Endothelial cell of umbilical vein (primary cell): ENCODE results near the gene MFNG. TPM values are rescaled to one million over a fixed set of nuclear protein-coding genes. Genes with fewer than 3 reads are reported as not detected.

Experiments
- BruUV-seq: library from RNA; stranded (reverse); fragments of 400-500 nt; replicated peaks from 2 replicates; lab custom pipeline; 2021; lab: Mats Ljungman, UMichigan
- CTCF ChIA-PET: fragments of 300-600, 350-600 bp; sonication (Branson Sonifier 250); formaldehyde crosslinking; loops from one replicate; lab custom pipeline; 2021; ENCODE audit warnings: antibody characterized with exemption, inconsistent platforms; lab: Charles Lee
- POLR2A ChIA-PET: fragments of 300-600, 350-600 bp; sonication (Branson Sonifier 250); formaldehyde crosslinking; loops from one replicate; lab custom pipeline; 2021; ENCODE audit warnings: antibody characterized with exemption, inconsistent platforms; lab: Charles Lee
- DNase-seq: peaks from one replicate; pipeline ENCODE4 v3.0.0-alpha.2; 2011; ENCODE audit warnings: low read depth, low spot score
- FAIRE-seq: peaks from 2 replicates; lab custom pipeline; 2011; peaks lifted over from hg19 to GRCh38; lab: Jason Lieb, UNC
- H2AFZ ChIP-seq: 2 replicates; pipeline ENCODE4 v1.6.0; 2012; ENCODE audit warnings: low read depth, low read length, control low read depth, inconsistent platforms
- H3K27ac ChIP-seq: 2 replicates; pipeline ENCODE4 v1.5.1; 2011; ENCODE audit warnings: low read depth, mild to moderate bottlenecking, control low read depth, low read length, moderate library complexity; ENCODE audit not compliant: insufficient read depth
- H3K27me3 ChIP-seq, 2 experiments: 2 replicates each; pipeline versions ENCODE4 v1.6.0 to v1.6.1; 2011; ENCODE audit warnings: low read length in 2 of 2, mixed read lengths in 1 of 2; ENCODE audit not compliant: control insufficient read depth in 2 of 2, insufficient read depth in 2 of 2
- H3K36me3 ChIP-seq, 2 experiments: 2 replicates in 1 of 2; 3 replicates in 1 of 2; pipeline ENCODE4 v1.5.1; 2011; ENCODE audit warnings: low read length in 2 of 2, mild to moderate bottlenecking in 1 of 2, moderate library complexity in 1 of 2; ENCODE audit not compliant: control insufficient read depth in 2 of 2, insufficient read depth in 2 of 2; ENCODE audit errors: extremely low read depth in 1 of 2
- H3K4me1 ChIP-seq: 3 replicates; pipeline ENCODE4 v1.5.1; 2011; ENCODE audit warnings: mild to moderate bottlenecking, low read length; ENCODE audit not compliant: control insufficient read depth, insufficient read depth; ENCODE audit errors: extremely low read depth
- H3K4me2 ChIP-seq: 2 replicates; pipeline ENCODE4 v1.6.1; 2011; ENCODE audit warnings: low read length, control low read depth, mixed read lengths; ENCODE audit not compliant: insufficient read depth
- H3K4me3 ChIP-seq, 3 experiments: fragments of 200-600 bp in 1 of 3; sonication (generic), shearing (Covaris generic) in 1 of 3; replicated peaks in 1 of 3; 2 replicates each; pipeline ENCODE4 v1.5.1; 2011 to 2016; ENCODE audit warnings: control low read depth in 3 of 3, low read length in 3 of 3, mild to moderate bottlenecking in 2 of 3, inconsistent platforms in 1 of 3, low read depth in 1 of 3, moderate library complexity in 1 of 3; ENCODE audit not compliant: insufficient read depth in 1 of 3
- H3K79me2 ChIP-seq: 2 replicates; pipeline ENCODE4 v1.6.0; 2012; ENCODE audit warnings: low read length, inconsistent platforms; ENCODE audit not compliant: control insufficient read depth, insufficient read depth
- H3K9ac ChIP-seq: replicated peaks from 2 replicates; pipeline ENCODE3; 2011; ENCODE audit warnings: low read length, control low read depth; ENCODE audit not compliant: insufficient read depth; ENCODE audit errors: extremely low read depth
- H3K9me1 ChIP-seq: replicated peaks from 3 replicates; pipeline ENCODE4 v1.6.0; 2011; ENCODE audit warnings: mild to moderate bottlenecking, low read length; ENCODE audit not compliant: control insufficient read depth, insufficient read depth; ENCODE audit errors: extremely low read depth
- H3K9me3 ChIP-seq: replicated peaks from 2 replicates; pipeline ENCODE4 v1.5.1; 2012; ENCODE audit warnings: low read length, inconsistent platforms; ENCODE audit not compliant: control insufficient read depth, insufficient read depth
- H4K20me1 ChIP-seq: replicated peaks from 2 replicates; pipeline ENCODE3; 2011; ENCODE audit warnings: mild to moderate bottlenecking, low read length; ENCODE audit not compliant: control insufficient read depth, insufficient read depth; ENCODE audit errors: extremely low read depth
- CTCF ChIP-seq, 2 donors: IDR thresholded peaks; 1 replicate in 1 of 2; 2 replicates in 1 of 2; pipeline ENCODE4 v1.5.1; 2011; ENCODE audit warnings: low read length in 2 of 2, mild to moderate bottlenecking in 2 of 2, moderate library complexity in 2 of 2, control low read depth in 1 of 2, inconsistent platforms in 1 of 2, low read depth in 1 of 2; ENCODE audit not compliant: insufficient read depth in 1 of 2; ENCODE audit errors: extremely low read depth in 1 of 2
- EZH2 ChIP-seq: IDR thresholded peaks from 2 replicates; pipeline ENCODE4 v1.6.1; 2012; ENCODE audit warnings: borderline replicate concordance, low read depth, mild to moderate bottlenecking, moderate library complexity, low read length, inconsistent platforms; ENCODE audit not compliant: severe bottlenecking
- FOS ChIP-seq: IDR thresholded peaks from 2 replicates; pipeline ENCODE4 v1.6.1; 2011; ENCODE audit warnings: mild to moderate bottlenecking, low read length, moderate library complexity, borderline replicate concordance; ENCODE audit not compliant: insufficient read depth
- GATA2 ChIP-seq: IDR thresholded peaks from 2 replicates; pipeline ENCODE4 v1.7.0; 2011; ENCODE audit warnings: low read depth, mild to moderate bottlenecking, moderate library complexity, mixed read lengths, low read length; ENCODE audit not compliant: insufficient read length, insufficient read depth
- JUN ChIP-seq: IDR thresholded peaks from 2 replicates; pipeline ENCODE4 v1.6.1; 2011; ENCODE audit warnings: borderline replicate concordance, low read depth; ENCODE audit not compliant: insufficient read length, insufficient read depth
- MAX ChIP-seq: IDR thresholded peaks from 2 replicates; pipeline ENCODE4 v1.6.1; 2011; ENCODE audit not compliant: insufficient read depth, insufficient read length
- POLR2AphosphoS5 ChIP-seq: IDR thresholded peaks from 2 replicates; pipeline ENCODE4 v1.6.1; 2012; ENCODE audit warnings: low read depth, mild to moderate bottlenecking, control low read depth, low read length, moderate library complexity; ENCODE audit not compliant: insufficient read depth
- dilution Hi-C: fragments of 300-500 bp; cut with MboI; formaldehyde crosslinking; loops from one replicate; pipeline ENCODE4 v1.15.0; 2019; ENCODE audit warnings: low sequenced_read_pairs; ENCODE audit not compliant: extremely low pct_ligation_motif_present
- intact Hi-C: fragments of 100-400 bp; cut with micrococcal nuclease; formaldehyde crosslinking; loops from one replicate; pipeline ENCODE4 v1.10.0; 2022
- polyA plus RNA-seq, 4 experiments: library from polyadenylated mRNA; depleted of rRNA in 3 of 4; stranded (reverse) in 3 of 4; unstranded in 1 of 4; fragments of >200 nt; gene quantifications; 2 replicates each; pipeline versions ENCODE4 v1.2.1 to v1.2.3, GENCODE V29; 2011 to 2012; ENCODE audit warnings: missing spikeins in 1 of 4
- total RNA-seq: library from RNA; stranded (reverse); gene quantifications from 2 replicates; pipeline ENCODE4 v1.2.3, GENCODE V29; 2021

MFNG gene
- total and polyA plus RNA-seq, 2 donors (not counting 3 experiments of a cell fraction or from before 2014, with no cell fraction given), result 188 to 257 TPM

DNA sequence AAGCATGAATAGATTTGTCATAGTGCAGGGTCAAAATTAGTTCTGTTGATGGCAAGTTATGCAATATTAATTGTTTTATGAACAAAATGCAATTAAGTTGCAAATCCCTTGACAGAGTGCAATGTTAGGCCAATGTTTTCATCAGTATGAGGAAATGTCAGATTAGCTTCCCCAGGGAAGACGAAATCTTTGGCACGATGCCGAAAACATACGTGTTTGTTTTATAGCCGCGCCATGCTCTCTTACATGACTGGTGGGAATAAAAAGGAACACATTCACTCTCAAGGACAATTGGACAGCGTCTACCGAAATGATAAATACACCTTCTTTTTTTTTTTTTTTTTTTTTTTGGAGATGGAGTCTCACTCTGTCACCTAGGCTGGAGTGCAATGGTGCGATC, 27.0 kb downstream of the MFNG start:
- Histone ChIP-seq H3K36me3 (no peaks in the 10 kb centered on the region), H3K4me3 (no peak overlapping the region), H3K79me2 (no peaks in the 10 kb centered on the region), H3K9me3 (no peaks in the 10 kb centered on the region), H2AFZ (no peak overlapping the region), H4K20me1 (no peaks in the 10 kb centered on the region), H3K9me1 (no peaks in the 10 kb centered on the region), H3K27ac (no peak overlapping the region), H3K9ac (no peak overlapping the region), H3K4me2 (no peak overlapping the region), H3K27me3 (no peaks in the 10 kb centered on the region), H3K4me1 (peaks cover 25% of the 10 kb centered on the region)
- BruUV-seq, result no TSS peak
- TF ChIP-seq CTCF (IDR thresholded peaks at IDR 0.05; ENCODE audit: extremely low read depth in 1 of 2, insufficient read depth in 1 of 2, low read depth in 1 of 2, low read length in 2 of 2) (no peak), EZH2 (no peak), MAX (no peak), JUN (no peak), GATA2 (no peak), FOS (no peak), POLR2AphosphoS5 (no peak)
- DNase-seq (no peak), FAIRE-seq (no peak)
- intact Hi-C loops, result no loop called here
- ChIA-PET POLR2A (no interaction called here), CTCF (interaction anchor here (0.8 to 5.8 kb wide), 8 partner anchors 11 to 260 kb away, joined by 3 to 168 read pairs (median 4); no protein-coding TSS in a partner anchor)
- dilution Hi-C loops, result no loop called here
